Naive thymus-derived CD4-positive, alpha-beta T cell (primary cell): ENCODE results near the gene KIF3C. TPM values are rescaled to one million over a fixed set of nuclear protein-coding genes. Genes with fewer than 3 reads are reported as not detected.
"Not testable (repeated sequence)": the region's sequence is repeated elsewhere in the genome, so short reads cannot be mapped to it uniquely, and the experiment has no call there.

Source experiments
- ATAC-seq: fragments of 150-1000 bp; cut with Tn5 transposase; 2 replicates; pipeline ENCODE4 v1.10.0; 2021; ENCODE audit warnings: mild to moderate bottlenecking, moderate library complexity
- CTCF ChIA-PET: fragments of 350-600 bp; sonication (Branson Sonifier 250); formaldehyde crosslinking; loops from one replicate; lab custom pipeline; 2021; ENCODE audit warnings: antibody characterized with exemption; lab: Charles Lee
- POLR2A ChIA-PET: fragments of 350-600 bp; sonication (Branson Sonifier 250); formaldehyde crosslinking; loops from one replicate; lab custom pipeline; 2021; ENCODE audit warnings: antibody characterized with exemption, inconsistent platforms; lab: Charles Lee
- DNase-seq, 9 donors: peaks; one replicate each; pipeline versions ENCODE4 v3.0.0 to v3.0.0-alpha.2; 2020 to 2022; ENCODE audit warnings: mixed read lengths in 1 of 9
- H3K27ac ChIP-seq: one replicate; pipeline ENCODE4 v1.7.0; 2013; ENCODE audit warnings: mild to moderate bottlenecking, low read depth, low read length, moderate library complexity
- H3K27me3 ChIP-seq, 2 donors: one replicate each; pipeline ENCODE4 v1.7.0; 2013; ENCODE audit warnings: low read length in 2 of 2, mild to moderate bottlenecking in 2 of 2, moderate library complexity in 2 of 2; ENCODE audit not compliant: control insufficient read depth in 2 of 2, insufficient read depth in 2 of 2
- H3K36me3 ChIP-seq, 3 experiments: 1 replicate in 2 of 3; 2 replicates in 1 of 3; pipeline ENCODE4 v1.7.0; 2013; ENCODE audit warnings: low read length in 3 of 3, mild to moderate bottlenecking in 3 of 3, moderate library complexity in 1 of 3; ENCODE audit not compliant: insufficient read depth in 3 of 3, control insufficient read depth in 2 of 3
- H3K4me1 ChIP-seq, 2 donors: one replicate each; pipeline ENCODE4 v1.7.0; 2013; ENCODE audit warnings: low read length in 2 of 2, mild to moderate bottlenecking in 2 of 2, moderate library complexity in 1 of 2; ENCODE audit not compliant: control insufficient read depth in 2 of 2, insufficient read depth in 2 of 2
- H3K4me3 ChIP-seq: 2 replicates; pipeline ENCODE4 v1.7.0; 2013; ENCODE audit warnings: mild to moderate bottlenecking, low read length
- H3K9me3 ChIP-seq, 3 experiments: 1 replicate in 2 of 3; 2 replicates in 1 of 3; pipeline ENCODE4 v1.7.0; 2013; ENCODE audit warnings: low read length in 3 of 3; ENCODE audit not compliant: control insufficient read depth in 2 of 3
- H3K27ac Mint-ChIP-seq, 9 donors: one replicate each; pipeline ENCODE4 v1.8.0; 2020 to 2022; ENCODE audit warnings: mixed read lengths in 9 of 9, mild to moderate bottlenecking in 8 of 9, moderate library complexity in 5 of 9, inconsistent platforms in 2 of 9
- H3K27me3 Mint-ChIP-seq, 5 donors: one replicate each; pipeline ENCODE4 v1.8.0; 2021 to 2022; ENCODE audit warnings: mixed read lengths in 5 of 5, mild to moderate bottlenecking in 1 of 5
- H3K36me3 Mint-ChIP-seq, 5 donors: one replicate each; pipeline ENCODE4 v1.8.0; 2020 to 2022; ENCODE audit warnings: mixed read lengths in 5 of 5, mild to moderate bottlenecking in 3 of 5, inconsistent platforms in 1 of 5
- H3K4me1 Mint-ChIP-seq, 7 donors: one replicate each; pipeline ENCODE4 v1.8.0; 2020 to 2022; ENCODE audit warnings: mixed read lengths in 7 of 7, mild to moderate bottlenecking in 3 of 7, inconsistent platforms in 1 of 7
- H3K4me3 Mint-ChIP-seq, 10 donors: one replicate each; pipeline ENCODE4 v1.8.0; 2020 to 2022; ENCODE audit warnings: mild to moderate bottlenecking in 10 of 10, mixed read lengths in 10 of 10, moderate library complexity in 6 of 10, inconsistent platforms in 2 of 10
- H3K9me3 Mint-ChIP-seq, 11 donors: one replicate each; pipeline ENCODE4 v1.8.0; 2020 to 2022; ENCODE audit warnings: mixed read lengths in 11 of 11, mild to moderate bottlenecking in 4 of 11, inconsistent platforms in 1 of 11, moderate library complexity in 1 of 11
- intact Hi-C, 2 donors: fragments of 100-400 bp; cut with micrococcal nuclease; formaldehyde crosslinking; loops; one replicate each; pipeline ENCODE4 v1.15.1; 2023
- polyA plus RNA-seq, 2 donors: library from polyadenylated mRNA; unstranded; fragments of 300-500 nt; fragmentation: Illumina TruSeq; gene quantifications; one replicate each; pipeline ENCODE4 v1.2.3, GENCODE V29; 2021
- total RNA-seq, 6 experiments: library from RNA in 5 of 6; stranded (reverse) in 5 of 6; gene quantifications; 1 replicate in 5 of 6; 2 replicates in 1 of 6; pipeline ENCODE4 v1.2.3 and lab custom pipeline; 2021 to 2026

Gene KIF3C
- total and polyA plus RNA-seq, 7 experiments from 2014 or later = 0.54 to 6.3 (median 4.7) TPM

- H3K27ac ChIP-seq = no peak overlapping the region
- H3K4me3 Mint-ChIP-seq = no peak overlapping the region
- CTCF ChIA-PET = interaction anchor here (1.4 kb wide), 1 partner anchor 26 kb away, joined by 3 read pairs; no protein-coding TSS in a partner anchor
Observed at GRCh38 chr2:26017464-26018183, 35.3 kb upstream of the KIF3C start.

DNA sequence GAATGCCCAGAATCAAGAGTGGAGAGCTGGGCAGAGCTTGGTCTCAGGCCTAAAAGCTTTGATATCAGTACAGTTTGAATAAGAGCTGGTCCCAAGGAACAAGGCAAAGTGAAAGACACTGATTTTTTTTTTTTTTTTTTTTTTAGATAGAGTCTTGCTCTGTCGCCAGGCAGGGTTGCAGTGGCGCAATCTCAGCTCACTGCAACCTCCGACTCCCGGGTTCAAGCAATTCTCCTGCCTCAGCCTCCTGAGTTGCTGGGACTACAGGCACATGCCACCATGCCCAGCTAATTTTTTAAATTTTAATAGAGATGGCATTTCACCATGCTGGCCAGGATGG lies 34.4 kb upstream of the KIF3C start:
- H3K4me1 ChIP-seq, H3K27ac Mint-ChIP-seq, H3K9me3 ChIP-seq, POLR2A ChIA-PET, H3K9me3 Mint-ChIP-seq, ATAC-seq, H3K4me1 Mint-ChIP-seq, H3K27ac ChIP-seq, DNase-seq, H3K36me3 ChIP-seq, H3K27me3 Mint-ChIP-seq, intact Hi-C loops, H3K36me3 Mint-ChIP-seq, H3K4me3 ChIP-seq, H3K4me3 Mint-ChIP-seq, H3K27me3 ChIP-seq: not testable (repeated sequence)
- CTCF ChIA-PET = interaction anchor here (0.5 to 1.4 kb wide), 2 partner anchors 25 to 28 kb away, joined by 3 read pairs; no protein-coding TSS in a partner anchor

More at GRCh38 chr2:26017464-26018183, 35.3 kb upstream of the KIF3C start:
- no peak overlapping the region for H3K4me3 ChIP-seq
- Mint-ChIP-seq H3K27ac (no peak overlapping the region), H3K9me3 (no peaks in the 10 kb centered on the region), H3K27me3 (peaks cover 0 to 5% (median 0%) of the 10 kb centered on the region in 5 donors), H3K4me1 (peaks cover 0 to 8% (median 0%) of the 10 kb centered on the region in 7 donors), H3K36me3 (no peaks in the 10 kb centered on the region)
- H3K4me1 ChIP-seq = no peaks in the 10 kb centered on the region
- no peaks in the 10 kb centered on the region for H3K36me3 ChIP-seq
- DNase-seq (no peak), ATAC-seq (no peak)
- intact Hi-C loops = no loop called here
- POLR2A ChIA-PET = interaction anchor here (0.7 kb wide), 1 partner anchor 8 kb away, joined by 3 read pairs; no protein-coding TSS in a partner anchor
- no peaks in the 10 kb centered on the region for H3K9me3 ChIP-seq
- H3K27me3 ChIP-seq = no peaks in the 10 kb centered on the region

DNA sequence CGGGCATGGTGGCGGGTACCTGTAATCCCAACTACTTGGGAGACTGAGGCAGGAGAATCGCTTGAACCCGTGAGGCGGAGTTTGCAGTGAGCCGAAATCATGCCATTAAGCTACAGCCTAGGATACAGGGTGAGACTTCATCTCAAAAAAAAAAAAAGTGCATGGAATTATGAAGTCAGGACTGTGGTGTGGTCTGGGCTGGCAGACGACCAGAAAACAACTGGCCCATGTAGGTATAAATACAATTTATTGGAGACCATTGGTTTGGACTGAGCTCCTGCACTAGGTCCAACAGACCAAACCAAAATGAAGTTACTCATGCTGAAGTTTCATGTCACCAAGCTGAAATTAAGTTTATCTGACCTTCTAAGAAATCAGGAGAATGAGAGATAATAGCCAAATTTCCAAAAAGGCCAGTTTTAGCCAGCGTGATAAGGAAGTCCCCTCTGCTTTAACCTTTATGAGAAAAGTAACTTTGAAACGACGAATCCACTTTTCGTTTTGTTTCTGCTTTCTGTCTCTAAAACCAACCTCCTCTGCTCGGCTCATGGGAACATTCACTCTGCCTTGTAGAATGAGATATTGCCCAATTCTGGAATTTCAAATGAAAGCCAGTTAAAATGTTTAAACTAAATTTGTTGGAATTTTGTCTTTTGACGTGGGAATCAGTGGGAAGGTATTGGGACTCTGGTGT lies 33.9 kb upstream of the KIF3C start:
- Mint-ChIP-seq H3K4me1 (peaks cover 0 to 8% (median 0%) of the 10 kb centered on the region in 7 donors), H3K9me3 (no peaks in the 10 kb centered on the region), H3K36me3 (no peaks in the 10 kb centered on the region), H3K27ac (no peak overlapping the region), H3K27me3 (no peaks in the 10 kb centered on the region), H3K4me3 (no peak overlapping the region)
- H3K4me1 ChIP-seq = no peaks in the 10 kb centered on the region
- no peaks in the 10 kb centered on the region for H3K9me3 ChIP-seq
- ChIA-PET POLR2A (no interaction called here), CTCF (interaction anchor here (0.5 to 1.4 kb wide), 2 partner anchors 25 to 27 kb away, joined by 3 read pairs; no protein-coding TSS in a partner anchor)
- H3K36me3 ChIP-seq = no peaks in the 10 kb centered on the region
- no peak overlapping the region for H3K27ac ChIP-seq
- H3K4me3 ChIP-seq = no peak overlapping the region
- ATAC-seq (no peak), DNase-seq (no peak)
- no peaks in the 10 kb centered on the region for H3K27me3 ChIP-seq
- intact Hi-C loops = no loop called here

- no peak overlapping the region for H3K4me3 Mint-ChIP-seq
- no peak for ATAC-seq
- no peak overlapping the region for H3K27ac Mint-ChIP-seq
- Histone ChIP-seq H3K9me3 (no peaks in the 10 kb centered on the region), H3K27me3 (no peaks in the 10 kb centered on the region), H3K4me1 (no peaks in the 10 kb centered on the region), H3K27ac (no peak overlapping the region), H3K36me3 (no peaks in the 10 kb centered on the region), H3K4me3 (no peak overlapping the region)
- ChIA-PET CTCF (no interaction called here), POLR2A (interaction anchor here (0.6 kb wide), 1 partner anchor 152 kb away, joined by 4 read pairs; no protein-coding TSS in a partner anchor)
- H3K4me1 Mint-ChIP-seq = peaks cover 0 to 18% (median 0%) of the 10 kb centered on the region in 7 donors
- DNase-seq = no peak
- H3K27me3 Mint-ChIP-seq = peaks cover 0 to 5% (median 0%) of the 10 kb centered on the region in 5 donors
- peaks cover 0 to 5% (median 0%) of the 10 kb centered on the region in 11 donors for H3K9me3 Mint-ChIP-seq
- no peaks in the 10 kb centered on the region for H3K36me3 Mint-ChIP-seq
- intact Hi-C loops = no loop called here
Observed at GRCh38 chr2:26013668-26014067, 31.4 kb upstream of the KIF3C start.

GRCh38 chr2:26011990-26012856 lies 29.9 kb upstream of the KIF3C start:
- no peak overlapping the region for H3K27ac Mint-ChIP-seq

DNA sequence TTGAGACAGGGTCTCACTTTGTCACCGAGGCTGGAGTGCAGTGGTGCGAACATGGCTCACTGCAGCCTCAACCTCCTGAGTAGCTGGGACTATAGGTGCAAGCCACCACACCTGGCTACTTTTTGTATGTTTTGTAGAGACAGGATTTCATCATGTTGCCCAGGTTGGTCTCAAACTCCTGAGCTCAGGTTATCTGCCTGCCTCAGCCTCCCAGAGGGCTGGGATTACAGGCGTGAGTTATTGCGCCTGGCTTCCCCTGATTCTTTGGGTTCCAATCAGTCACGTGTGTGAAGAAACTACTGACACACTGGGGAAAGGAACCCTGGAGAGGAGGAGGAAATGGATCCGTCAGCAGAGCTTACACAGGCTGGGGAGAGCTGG lies 29.3 kb upstream of the KIF3C start:
- Mint-ChIP-seq H3K9me3 (peaks cover 0 to 5% (median 0%) of the 10 kb centered on the region in 11 donors), H3K27me3 (peaks cover 0 to 5% (median 0%) of the 10 kb centered on the region in 5 donors), H3K27ac (no peak overlapping the region), H3K4me1 (peaks cover 0 to 10% (median 0%) of the 10 kb centered on the region in 7 donors), H3K36me3 (no peaks in the 10 kb centered on the region), H3K4me3 (no peak overlapping the region)
- ATAC-seq = no peak
- Histone ChIP-seq H3K9me3 (no peaks in the 10 kb centered on the region), H3K4me1 (no peaks in the 10 kb centered on the region), H3K36me3 (no peaks in the 10 kb centered on the region), H3K27ac (no peak overlapping the region), H3K27me3 (no peaks in the 10 kb centered on the region), H3K4me3 (no peak overlapping the region)
- CTCF ChIA-PET = interaction anchor here (0.8 kb wide), 1 partner anchor 16 kb away, joined by 4 read pairs; no protein-coding TSS in a partner anchor
- intact Hi-C loops = no loop called here
- no peak for DNase-seq
- POLR2A ChIA-PET = no interaction called here

More at GRCh38 chr2:26011990-26012856, 29.9 kb upstream of the KIF3C start:
- H3K27ac ChIP-seq = no peak overlapping the region
- no peaks in the 10 kb centered on the region for H3K27me3 ChIP-seq
- CTCF ChIA-PET = interaction anchor here (0.8 kb wide), 1 partner anchor 15 kb away, joined by 4 read pairs; no protein-coding TSS in a partner anchor
- Mint-ChIP-seq H3K9me3 (peaks cover 0 to 5% (median 0%) of the 10 kb centered on the region in 11 donors), H3K4me1 (peaks cover 0 to 10% (median 0%) of the 10 kb centered on the region in 7 donors), H3K36me3 (no peaks in the 10 kb centered on the region), H3K27me3 (peaks cover 0 to 5% (median 0%) of the 10 kb centered on the region in 5 donors), H3K4me3 (no peak overlapping the region)
- no peaks in the 10 kb centered on the region for H3K36me3 ChIP-seq
- ATAC-seq = no peak
- H3K9me3 ChIP-seq = no peaks in the 10 kb centered on the region
- no peaks in the 10 kb centered on the region for H3K4me1 ChIP-seq
- DNase-seq = no peak
- no peak overlapping the region for H3K4me3 ChIP-seq
- POLR2A ChIA-PET = no interaction called here
- intact Hi-C loops = no loop called here
